T-helper 1 cell treated with Interleukin-12 subunit alpha and Interleukin-12 subunit beta and Interleukin-4 antibody, amounts not matched to agents 30 μg/mL and 1 μg/mL, for 36 hours (primary cell): ENCODE results near the gene ITPA.

Experiments
- H3K27ac Mint-ChIP-seq: one replicate; pipeline ENCODE4 v1.8.0; 2021; ENCODE audit warnings: mild to moderate bottlenecking, mixed read lengths
- H3K27me3 Mint-ChIP-seq: one replicate; pipeline ENCODE4 v1.8.0; 2021; ENCODE audit warnings: low read depth, mixed read lengths
- H3K36me3 Mint-ChIP-seq: one replicate; pipeline ENCODE4 v1.8.0; 2021; ENCODE audit warnings: low read depth, mixed read lengths
- H3K4me1 Mint-ChIP-seq: one replicate; pipeline ENCODE4 v1.8.0; 2021; ENCODE audit warnings: low read depth, mixed read lengths
- H3K4me3 Mint-ChIP-seq: one replicate; pipeline ENCODE4 v1.8.0; 2021; ENCODE audit warnings: mild to moderate bottlenecking, moderate library complexity, mixed read lengths
- H3K9me3 Mint-ChIP-seq: one replicate; pipeline ENCODE4 v1.8.0; 2021; ENCODE audit warnings: mixed read lengths

ITPA gene

DNA sequence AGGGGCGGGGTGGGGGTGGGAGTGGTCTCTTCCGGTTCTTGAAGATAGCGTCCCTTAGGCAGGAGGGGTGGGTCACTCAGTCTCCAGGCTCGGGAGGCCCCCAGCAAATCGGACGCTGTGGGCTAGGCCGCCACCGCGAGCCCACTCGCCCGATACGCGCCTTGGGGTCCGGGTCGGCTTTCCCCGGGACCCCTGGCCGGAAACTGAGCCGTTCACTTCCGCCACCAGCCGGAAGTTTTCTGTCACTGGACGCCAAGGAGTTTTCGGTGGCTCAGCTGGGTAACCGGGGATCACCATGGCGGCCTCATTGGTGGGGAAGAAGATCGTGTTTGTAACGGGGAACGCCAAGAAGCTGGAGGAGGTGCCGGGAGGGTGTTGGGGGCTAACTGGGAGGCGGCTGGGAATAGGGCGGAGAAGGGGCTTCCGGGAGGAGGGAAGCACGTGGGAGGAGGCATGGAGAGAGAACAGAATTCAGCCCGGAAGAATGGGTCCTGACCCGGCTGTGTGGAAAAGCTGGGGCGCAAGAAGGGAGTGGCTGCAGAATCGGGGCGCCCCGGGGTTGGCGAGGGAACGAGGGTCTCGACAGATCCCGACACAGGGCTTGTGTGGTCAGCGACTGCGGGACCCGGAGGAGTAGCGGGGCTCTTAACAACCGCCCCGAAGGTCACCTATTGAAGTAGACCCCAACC, at the start of gene ITPA:
Gene ITPA, plus strand, starts transcription at position 242 of the 689 bp plus-strand sequence. Its CDS starts 54 bp downstream, at position 296.
- peaks cover 19% of the 10 kb centered on the region for H3K4me1 Mint-ChIP-seq
- H3K36me3 Mint-ChIP-seq: peaks cover 16% of the 10 kb centered on the region
- H3K9me3 Mint-ChIP-seq: no peaks in the 10 kb centered on the region
- H3K4me3 Mint-ChIP-seq: peak within 1 kb of the TSS; percentile 97
- H3K27me3 Mint-ChIP-seq: no peaks in the 10 kb centered on the region
- peak within 1 kb of the TSS; percentile 95 for H3K27ac Mint-ChIP-seq

DNA sequence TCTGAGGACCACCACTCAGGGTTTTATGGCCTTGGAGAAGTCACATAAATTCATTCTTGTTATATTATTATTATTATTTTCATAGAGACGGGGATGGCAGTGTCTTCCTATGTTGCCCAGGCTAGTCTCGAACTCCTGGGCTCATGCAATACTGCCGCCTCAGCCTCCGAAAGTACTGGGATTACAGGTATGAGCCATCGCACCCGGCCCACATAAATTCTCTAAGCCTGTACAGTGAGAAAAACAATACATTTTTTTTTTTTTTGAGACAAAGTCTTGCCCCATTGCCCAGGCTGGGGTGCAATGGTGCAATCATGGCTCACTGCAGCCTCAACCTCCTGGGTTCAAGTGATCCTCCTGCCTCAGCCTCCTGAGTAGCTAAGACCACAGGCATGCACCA, 48.9 kb upstream of the ITPA start:
- Mint-ChIP-seq H3K4me3 (no peak overlapping the region), H3K4me1 (peaks cover 36% of the 10 kb centered on the region), H3K36me3 (peaks cover 13% of the 10 kb centered on the region), H3K9me3 (no peaks in the 10 kb centered on the region), H3K27ac (no peak overlapping the region), H3K27me3 (no peaks in the 10 kb centered on the region)

DNA sequence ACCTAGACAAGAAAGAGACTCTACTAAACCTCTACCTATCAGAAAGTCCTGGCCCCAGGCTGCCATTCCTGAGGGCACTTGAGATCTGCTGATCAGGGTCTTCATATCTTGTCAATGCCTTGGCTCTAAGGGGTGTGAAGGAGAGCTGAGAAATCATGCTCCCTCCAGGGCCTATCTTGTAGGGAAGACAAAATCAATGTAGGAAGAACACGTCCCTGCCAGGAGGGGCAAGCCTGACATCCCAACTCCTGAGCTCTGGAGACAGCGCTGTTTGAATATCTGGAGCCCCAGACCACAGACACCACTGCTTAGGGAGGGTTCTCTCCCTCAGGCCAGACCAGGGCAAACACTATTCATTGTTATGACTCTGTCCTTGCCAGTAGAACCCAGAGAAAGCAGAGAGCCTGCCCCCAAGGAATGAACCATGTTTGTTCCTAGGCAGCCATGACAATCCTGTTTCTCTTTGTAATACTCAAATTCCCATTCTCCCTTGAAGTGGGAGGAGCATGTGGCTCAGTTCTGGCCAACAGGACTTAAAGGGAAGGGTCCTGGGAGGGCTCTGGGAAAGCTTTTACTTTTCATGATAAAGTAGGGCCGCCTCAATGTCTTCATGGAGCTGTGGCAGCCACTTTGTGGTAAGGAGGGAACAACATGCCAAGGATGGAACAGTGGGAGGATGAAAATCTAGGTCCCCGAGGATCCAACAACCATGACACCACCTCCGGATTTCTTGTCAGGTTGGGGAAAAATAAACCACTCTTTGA, 47.8 kb upstream of the ITPA start:
- Mint-ChIP-seq H3K36me3 (peaks cover 9% of the 10 kb centered on the region), H3K9me3 (no peaks in the 10 kb centered on the region), H3K4me3 (peak overlapping the region; percentile 23), H3K4me1 (peaks cover 28% of the 10 kb centered on the region), H3K27ac (no peak overlapping the region), H3K27me3 (no peaks in the 10 kb centered on the region)

DNA sequence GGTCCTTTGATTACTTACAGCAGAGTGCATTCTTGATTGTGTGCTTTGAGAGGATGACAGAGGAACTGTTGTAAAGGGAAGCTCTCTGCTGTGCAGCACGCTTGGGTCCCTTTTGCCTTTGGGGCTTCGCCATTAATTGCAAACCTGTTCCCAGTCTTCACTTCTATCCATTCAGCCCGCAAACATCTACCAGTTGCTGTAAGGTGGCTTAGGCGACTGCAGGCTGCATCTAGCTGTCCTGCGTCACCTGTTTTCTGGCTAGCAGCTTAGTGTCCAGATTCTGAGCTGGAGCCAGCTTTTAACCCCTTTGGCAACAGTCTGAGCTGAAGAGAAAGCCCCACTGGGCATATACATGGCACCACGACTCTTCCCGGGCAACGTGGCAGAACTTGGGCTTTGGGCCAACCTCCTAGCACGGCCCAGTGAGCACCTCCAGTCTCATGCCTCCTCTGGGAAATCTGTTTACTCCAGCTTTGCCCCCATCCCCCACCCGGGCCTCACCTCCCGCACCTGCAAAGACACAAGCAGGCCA, 47.2 kb upstream of the ITPA start:
- Mint-ChIP-seq H3K27ac (no peak overlapping the region), H3K9me3 (no peaks in the 10 kb centered on the region), H3K27me3 (peaks cover under 1% of the 10 kb centered on the region), H3K4me1 (peaks cover 22% of the 10 kb centered on the region), H3K36me3 (peaks cover 7% of the 10 kb centered on the region), H3K4me3 (no peak overlapping the region)

DNA sequence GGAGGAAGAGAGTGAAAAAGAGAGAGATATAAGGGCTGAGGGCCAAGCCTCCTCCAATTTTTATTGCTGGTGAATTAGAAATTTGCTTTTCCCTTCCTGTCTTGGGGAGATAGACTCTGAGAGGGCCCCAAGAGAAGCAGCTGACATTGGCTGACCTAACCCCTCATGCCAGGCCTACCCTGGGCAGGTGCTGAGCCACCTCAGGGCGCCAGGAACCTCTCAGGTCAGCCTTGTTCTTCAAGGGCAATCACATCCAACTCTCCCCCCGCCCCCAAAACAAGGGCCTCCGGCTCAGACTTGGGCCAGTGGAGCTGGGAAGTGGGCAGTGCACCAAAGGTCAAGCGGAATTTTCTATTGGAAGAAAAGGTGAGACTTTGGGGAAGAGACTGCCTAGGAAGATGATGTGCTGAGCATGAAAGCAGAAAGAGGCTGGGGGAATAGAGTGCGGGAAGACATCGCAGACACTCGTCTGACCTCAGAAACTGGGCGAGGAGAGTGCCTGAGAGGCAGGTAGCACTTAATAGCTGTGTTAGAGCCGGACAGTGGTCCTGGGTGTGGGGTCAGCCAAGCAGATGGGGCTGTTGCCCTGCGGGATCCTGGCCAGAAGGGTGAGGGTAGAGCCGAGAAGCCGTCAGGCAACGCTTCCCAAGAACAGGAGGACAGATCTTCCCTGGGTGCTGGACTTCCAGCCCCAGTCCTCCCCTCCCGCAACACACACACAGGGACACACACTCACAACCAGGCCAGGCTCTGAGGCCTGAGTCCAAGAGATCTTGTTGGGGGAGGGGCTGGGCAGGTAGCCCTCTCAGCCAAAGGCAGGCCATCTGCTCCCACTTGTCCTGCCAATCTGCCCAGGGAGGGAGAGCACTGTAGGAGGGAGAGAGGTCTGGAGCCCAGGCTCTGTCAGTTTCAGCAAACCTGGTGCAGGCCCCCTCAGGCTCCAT, 45.9 kb upstream of the ITPA start:
- Mint-ChIP-seq H3K36me3 (peaks cover 3% of the 10 kb centered on the region), H3K4me1 (peaks cover 12% of the 10 kb centered on the region), H3K4me3 (no peak overlapping the region), H3K27me3 (peaks cover 7% of the 10 kb centered on the region), H3K27ac (no peak overlapping the region), H3K9me3 (no peaks in the 10 kb centered on the region)

DNA sequence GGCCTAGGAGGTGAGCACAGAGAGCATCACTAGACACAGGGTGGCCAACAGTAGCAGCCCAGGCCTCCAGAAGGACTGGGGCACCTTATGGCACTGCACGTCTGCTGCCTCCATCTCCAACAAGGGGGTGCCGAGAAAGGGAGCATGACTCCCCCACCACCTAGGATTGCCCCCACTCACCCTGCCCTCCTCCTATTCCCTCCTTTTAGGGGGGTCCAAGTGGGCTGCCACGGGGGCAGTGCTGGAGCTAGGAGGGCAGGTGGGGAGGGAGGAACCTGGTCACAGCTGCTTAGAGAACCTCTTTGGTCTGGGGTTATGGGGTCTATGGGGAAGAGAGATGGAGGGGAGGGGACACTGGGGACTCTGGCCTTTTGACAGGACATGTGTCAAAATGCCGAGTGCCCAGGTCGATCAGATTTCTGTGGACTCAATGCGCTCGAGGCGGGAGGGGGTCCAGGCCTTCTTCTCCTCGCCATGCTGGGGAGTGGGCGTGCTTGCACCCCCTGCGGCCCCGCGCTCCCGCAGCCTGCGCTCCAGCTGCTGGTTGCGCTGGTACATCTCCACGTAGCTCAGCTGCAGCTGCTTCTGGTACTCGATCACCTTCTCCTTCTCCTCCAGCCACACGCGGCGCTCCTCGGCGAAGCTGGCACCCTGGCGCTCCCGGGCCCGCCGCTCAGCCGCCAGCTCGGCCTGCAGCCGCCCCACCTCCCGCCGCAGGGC, 45.1 kb upstream of the ITPA start:
- H3K27me3 Mint-ChIP-seq: peaks cover 15% of the 10 kb centered on the region
- H3K36me3 Mint-ChIP-seq: peaks cover 2% of the 10 kb centered on the region
- H3K27ac Mint-ChIP-seq: no peak overlapping the region
- H3K9me3 Mint-ChIP-seq: no peaks in the 10 kb centered on the region
- peaks cover 8% of the 10 kb centered on the region for H3K4me1 Mint-ChIP-seq
- no peak overlapping the region for H3K4me3 Mint-ChIP-seq

DNA sequence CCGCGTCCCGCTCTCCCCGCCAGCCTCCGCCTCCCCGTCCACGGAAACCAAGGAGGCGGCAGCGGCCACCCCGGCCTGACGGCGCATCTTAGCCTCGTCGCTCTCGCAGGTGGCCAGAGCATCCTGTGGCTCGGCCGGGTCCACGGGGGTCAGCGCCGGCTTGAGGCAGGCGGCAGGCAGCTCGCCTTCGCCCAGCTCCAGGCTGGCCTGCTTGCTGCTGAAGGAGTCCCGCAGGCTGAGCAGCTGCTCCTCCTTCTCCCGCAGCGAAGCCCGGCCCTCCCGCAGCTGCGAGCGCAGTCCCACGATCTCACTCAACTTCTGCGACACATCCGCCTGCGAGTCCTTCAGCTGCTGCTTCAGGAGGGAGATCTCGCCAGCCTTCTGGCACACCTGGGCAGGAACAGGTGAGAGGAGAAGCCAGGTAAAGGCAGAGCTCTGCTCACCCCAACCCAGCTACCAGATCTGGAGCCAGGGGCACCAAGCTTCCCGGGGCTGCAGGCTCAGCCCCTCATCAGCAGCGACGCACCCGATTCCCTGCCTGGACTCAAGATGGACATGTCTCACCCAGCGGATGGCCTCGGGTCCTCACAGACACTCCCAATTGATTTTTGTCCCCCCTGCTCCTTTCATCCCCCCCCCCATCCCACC, 44.4 kb upstream of the ITPA start:
- Mint-ChIP-seq H3K36me3 (no peaks in the 10 kb centered on the region), H3K9me3 (no peaks in the 10 kb centered on the region), H3K4me1 (peaks cover 5% of the 10 kb centered on the region), H3K4me3 (no peak overlapping the region), H3K27me3 (peaks cover 21% of the 10 kb centered on the region), H3K27ac (no peak overlapping the region)

DNA sequence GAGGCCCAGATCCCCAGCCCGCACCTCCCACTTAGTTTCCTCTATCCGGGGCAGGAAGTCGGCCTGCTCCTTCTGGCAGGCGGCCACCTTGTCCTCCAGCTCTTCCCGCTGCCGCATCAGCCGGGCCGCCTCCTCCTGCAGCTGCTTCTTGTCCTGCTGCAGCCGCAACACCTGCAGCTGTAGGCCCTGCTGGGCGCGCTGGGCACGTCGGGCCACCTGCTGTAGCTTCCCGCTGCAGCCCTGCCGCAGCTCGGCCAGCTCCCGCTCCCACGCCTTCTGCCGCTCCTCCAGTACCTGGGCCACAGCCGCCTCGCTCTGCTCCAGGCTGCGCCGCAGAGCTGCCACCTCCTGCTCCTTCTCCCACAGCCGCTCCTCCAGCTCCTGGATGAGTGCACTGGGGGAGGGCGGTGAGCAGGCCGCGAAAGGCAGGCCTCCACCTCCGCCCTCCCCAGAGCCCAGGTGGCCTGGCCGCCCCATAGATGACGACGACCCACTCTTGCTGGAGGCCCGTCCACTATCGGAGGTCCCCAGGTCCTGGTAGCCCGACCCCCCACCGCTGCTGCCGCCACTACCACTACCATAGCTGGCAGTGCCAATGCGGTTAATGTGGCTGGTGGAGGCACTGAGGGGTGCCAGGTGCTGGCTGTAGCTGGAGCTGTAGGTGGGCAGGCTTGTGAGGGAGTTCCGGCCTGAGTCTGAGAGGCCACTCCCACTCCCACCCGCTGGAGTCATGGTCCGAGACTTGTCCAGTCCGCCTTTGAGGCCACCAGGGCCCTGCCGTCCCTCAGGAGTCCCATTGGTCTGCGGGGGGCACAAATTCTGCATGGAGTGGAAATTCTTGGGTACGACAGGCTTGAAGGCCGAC, 43.6 kb upstream of the ITPA start:
- no peaks in the 10 kb centered on the region for H3K36me3 Mint-ChIP-seq
- peaks cover 4% of the 10 kb centered on the region for H3K4me1 Mint-ChIP-seq
- no peak overlapping the region for H3K27ac Mint-ChIP-seq
- no peak overlapping the region for H3K4me3 Mint-ChIP-seq
- H3K27me3 Mint-ChIP-seq: peaks cover 28% of the 10 kb centered on the region
- H3K9me3 Mint-ChIP-seq: no peaks in the 10 kb centered on the region

DNA sequence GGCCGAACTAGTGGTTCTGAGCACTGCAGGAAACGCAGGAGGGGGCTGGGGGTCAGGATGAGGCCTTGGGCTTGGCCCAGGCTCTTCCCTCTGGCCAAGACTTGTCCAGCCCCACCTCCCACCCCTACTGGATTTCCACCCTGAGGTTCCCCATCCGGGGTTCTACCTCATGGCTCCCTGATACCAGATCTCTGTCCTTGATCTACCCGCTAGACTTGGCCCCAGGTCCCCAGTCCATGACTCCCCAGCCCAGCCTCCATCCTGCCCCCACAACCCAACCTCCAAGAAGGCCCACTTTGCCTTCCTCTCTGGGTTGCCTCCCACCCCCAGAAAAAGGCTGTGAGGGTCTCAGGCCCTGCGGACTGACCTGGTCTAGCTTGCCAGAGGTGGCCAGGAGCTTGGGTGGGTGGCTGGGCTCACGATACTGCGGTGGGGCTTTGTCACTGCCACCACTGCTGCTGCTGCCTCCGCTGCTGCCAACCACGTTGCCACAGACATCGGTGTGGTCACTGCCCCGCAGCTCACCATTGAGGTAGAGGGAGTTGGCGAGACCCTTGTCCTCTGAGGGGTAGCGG, 42.9 kb upstream of the ITPA start:
- H3K27ac Mint-ChIP-seq: no peak overlapping the region
- H3K36me3 Mint-ChIP-seq: no peaks in the 10 kb centered on the region
- H3K4me1 Mint-ChIP-seq: peaks cover 4% of the 10 kb centered on the region
- peaks cover 35% of the 10 kb centered on the region for H3K27me3 Mint-ChIP-seq
- no peak overlapping the region for H3K4me3 Mint-ChIP-seq
- no peaks in the 10 kb centered on the region for H3K9me3 Mint-ChIP-seq

DNA sequence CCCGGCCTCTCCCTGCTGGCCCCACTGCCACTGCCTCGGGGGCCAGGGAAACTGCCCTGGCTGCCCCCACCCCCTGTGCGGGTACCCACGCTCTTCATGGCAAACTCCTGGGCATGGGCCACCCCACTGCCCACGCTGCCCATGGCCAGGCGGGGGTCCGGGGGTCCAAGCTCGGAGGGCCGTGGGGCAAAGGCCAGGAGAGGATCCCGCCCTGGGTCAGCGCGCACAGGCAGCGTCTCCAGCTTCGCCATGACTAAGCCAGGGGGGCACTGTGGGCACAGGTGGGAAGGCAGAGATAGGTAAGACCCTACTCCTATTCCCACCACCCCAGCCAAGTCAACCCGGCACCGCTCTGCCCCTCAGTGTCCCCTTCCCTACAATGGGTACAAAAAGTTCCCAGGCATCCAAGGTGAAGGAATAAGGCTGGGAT, 42.4 kb upstream of the ITPA start:
- peaks cover 40% of the 10 kb centered on the region for H3K27me3 Mint-ChIP-seq
- H3K36me3 Mint-ChIP-seq: no peaks in the 10 kb centered on the region

DNA sequence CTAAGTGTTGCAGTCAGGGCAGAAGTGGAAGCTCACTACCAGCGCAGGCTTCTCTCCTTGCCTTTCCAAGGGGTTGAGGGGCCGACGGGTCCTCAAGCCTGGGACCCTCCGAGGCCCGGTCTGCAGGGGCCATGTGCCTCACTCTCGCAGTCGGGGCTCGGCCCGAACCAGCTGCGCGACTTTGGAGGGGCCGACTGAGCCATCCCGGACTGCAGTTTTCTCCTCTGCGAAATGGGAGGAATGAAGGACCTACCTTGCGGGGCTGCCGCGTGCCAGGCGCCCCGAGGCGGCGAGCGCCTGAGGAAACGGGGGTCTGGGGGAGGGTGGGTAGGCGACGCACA, 41.6 kb upstream of the ITPA start:
- no peak overlapping the region for H3K27ac Mint-ChIP-seq

More for the DNA sequence above, 42.4 kb upstream of the ITPA start:
- H3K9me3 Mint-ChIP-seq: no peaks in the 10 kb centered on the region
- no peak overlapping the region for H3K4me3 Mint-ChIP-seq
- H3K27ac Mint-ChIP-seq: no peak overlapping the region
- peaks cover 4% of the 10 kb centered on the region for H3K4me1 Mint-ChIP-seq

DNA sequence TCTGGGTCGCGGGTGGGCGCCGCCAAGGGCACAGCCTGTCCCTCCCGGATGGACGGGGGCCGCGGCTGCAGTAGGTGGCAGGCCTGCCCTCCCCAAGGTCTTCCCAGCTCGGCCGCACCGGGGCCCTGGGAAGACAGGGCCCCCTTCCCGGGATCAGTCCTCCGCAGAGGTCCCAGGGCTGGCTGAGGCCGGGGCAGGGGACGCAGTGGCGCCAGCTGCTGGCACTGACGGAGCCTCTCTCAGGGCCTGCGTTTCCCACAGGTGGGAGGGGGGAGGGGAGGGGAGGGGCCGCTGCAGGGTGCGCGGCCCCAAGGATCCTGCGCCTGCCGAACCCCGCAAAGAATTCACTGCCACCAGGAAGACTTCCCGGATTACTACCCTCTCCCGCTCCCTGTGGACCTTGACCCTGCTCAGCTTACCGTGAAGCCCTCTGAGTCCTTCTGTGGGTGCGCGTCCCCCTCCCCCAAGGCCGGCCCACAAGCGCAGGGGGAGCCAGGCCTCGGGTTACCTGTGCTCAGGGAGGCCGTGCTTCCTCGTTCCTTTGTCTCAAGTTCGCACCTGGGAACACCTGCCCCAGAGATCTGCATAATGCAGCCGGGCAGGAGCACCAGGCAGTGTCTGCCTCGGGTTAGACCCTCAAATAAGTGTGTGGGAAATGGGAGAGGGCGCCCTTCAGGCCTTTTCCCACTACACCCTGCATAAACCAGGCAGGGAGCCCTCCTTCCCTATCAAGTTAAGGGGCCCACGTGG, 41.0 kb upstream of the ITPA start:
- Mint-ChIP-seq H3K36me3 (no peaks in the 10 kb centered on the region), H3K4me1 (peaks cover 9% of the 10 kb centered on the region), H3K9me3 (no peaks in the 10 kb centered on the region), H3K4me3 (no peak overlapping the region), H3K27ac (no peak overlapping the region), H3K27me3 (peaks cover 48% of the 10 kb centered on the region)

More for the DNA sequence above, 41.6 kb upstream of the ITPA start:
- H3K27me3 Mint-ChIP-seq: peaks cover 48% of the 10 kb centered on the region
- no peaks in the 10 kb centered on the region for H3K9me3 Mint-ChIP-seq
- H3K4me1 Mint-ChIP-seq: peaks cover 9% of the 10 kb centered on the region
- H3K4me3 Mint-ChIP-seq: no peak overlapping the region
- H3K36me3 Mint-ChIP-seq: no peaks in the 10 kb centered on the region
